HepG2 (cell line): ENCODE results near the gene SLC2A6. TPM values are rescaled to one million over a fixed set of nuclear protein-coding genes. Genes with fewer than 3 reads are reported as not detected.

Experiments used
- ATAD3A ChIP-seq: sonication (generic); formaldehyde crosslinking; IDR thresholded peaks from 2 replicates; pipeline ENCODE4 v1.4.0; 2020; ENCODE audit warnings: missing genetic modification reagents
- BCL6 ChIP-seq: IDR thresholded peaks from 2 replicates; pipeline ENCODE4 v1.6.1; 2016; ENCODE audit warnings: missing genetic modification reagents, missing compliant biosample characterization
- CBX5 ChIP-seq: sonication (generic); formaldehyde crosslinking; IDR thresholded peaks from 2 replicates; pipeline ENCODE4 v1.4.0; 2020; ENCODE audit warnings: missing genetic modification reagents, borderline replicate concordance
- DZIP1 ChIP-seq: sonication (generic); formaldehyde crosslinking; IDR thresholded peaks from 2 replicates; pipeline ENCODE4 v1.5.0; 2020; ENCODE audit warnings: mild to moderate bottlenecking, missing genetic modification reagents
- FOXP4 ChIP-seq: sonication (generic); formaldehyde crosslinking; IDR thresholded peaks from 2 replicates; pipeline ENCODE4 v1.4.0; 2020; ENCODE audit warnings: missing genetic modification reagents
- GTF3A ChIP-seq: sonication (generic); formaldehyde crosslinking; conservative IDR thresholded peaks from 2 replicates; pipeline ENCODE4 v1.4.0; 2020; ENCODE audit warnings: mild to moderate bottlenecking, missing genetic modification reagents
- HOMEZ ChIP-seq: IDR thresholded peaks from 2 replicates; pipeline ENCODE4 v1.6.1; 2016; ENCODE audit warnings: low read depth
- JUND ChIP-seq: sonication (generic); formaldehyde crosslinking; IDR thresholded peaks from 2 replicates; pipeline ENCODE4 v1.8.0; 2022; ENCODE audit warnings: mild to moderate bottlenecking, missing genetic modification reagents
- KLF6 ChIP-seq: IDR thresholded peaks from 2 replicates; pipeline ENCODE4 v1.8.0; 2016; ENCODE audit warnings: missing biosample characterization, missing genetic modification reagents
- MAX ChIP-seq: IDR thresholded peaks from 2 replicates; pipeline ENCODE4 v1.6.1; 2012; ENCODE audit warnings: inconsistent platforms
- MEF2D ChIP-seq: sonication (generic); formaldehyde crosslinking; IDR thresholded peaks from 2 replicates; pipeline ENCODE4 v1.5.1; 2020; ENCODE audit warnings: mild to moderate bottlenecking, missing genetic modification reagents
- NFKB2 ChIP-seq: sonication (generic); formaldehyde crosslinking; IDR thresholded peaks from 2 replicates; pipeline ENCODE4 v1.4.0; 2020; ENCODE audit warnings: missing genetic modification reagents, borderline replicate concordance
- RXRA ChIP-seq: sonication (generic); formaldehyde crosslinking; IDR thresholded peaks from 2 replicates; pipeline ENCODE4 v1.5.1; 2020; ENCODE audit warnings: missing genetic modification reagents
- SNAI1 ChIP-seq: sonication (generic); formaldehyde crosslinking; IDR thresholded peaks from 2 replicates; pipeline ENCODE4 v1.5.0; 2020; ENCODE audit warnings: mild to moderate bottlenecking, missing genetic modification reagents, borderline replicate concordance
- SNAPC5 ChIP-seq: sonication (generic); formaldehyde crosslinking; IDR thresholded peaks from 2 replicates; pipeline ENCODE4 v1.8.1; 2023; ENCODE audit warnings: mild to moderate bottlenecking, missing genetic modification reagents, borderline replicate concordance
- SRSF9 ChIP-seq: fragments of 200-400 bp; formaldehyde crosslinking; IDR thresholded peaks from 2 replicates; pipeline ENCODE4 v1.6.1; 2018; ENCODE audit warnings: borderline replicate concordance, mild to moderate bottlenecking, low read depth, low read length; ENCODE audit not compliant: insufficient read depth, poor library complexity, severe bottlenecking
- ZBTB34 ChIP-seq: sonication (generic); formaldehyde crosslinking; IDR thresholded peaks from 2 replicates; pipeline ENCODE4 v1.8.0; 2022; ENCODE audit warnings: mild to moderate bottlenecking, missing genetic modification reagents
- ZBTB38 ChIP-seq: sonication (generic); formaldehyde crosslinking; IDR thresholded peaks from 2 replicates; pipeline ENCODE4 v1.5.1; 2020; ENCODE audit warnings: mild to moderate bottlenecking, missing genetic modification reagents
- ZMYM3 ChIP-seq: sonication (generic); formaldehyde crosslinking; IDR thresholded peaks from 2 replicates; pipeline ENCODE4 v1.5.1; 2020; ENCODE audit warnings: mild to moderate bottlenecking, missing genetic modification reagents
- ZNF121 ChIP-seq: sonication (generic); formaldehyde crosslinking; IDR thresholded peaks from 2 replicates; pipeline ENCODE4 v1.5.0; 2020; ENCODE audit warnings: mild to moderate bottlenecking, missing genetic modification reagents
- ZSCAN30 ChIP-seq: sonication (generic); formaldehyde crosslinking; IDR thresholded peaks from 2 replicates; pipeline ENCODE4 v1.5.0; 2020; ENCODE audit warnings: mild to moderate bottlenecking, missing genetic modification reagents
- polyA plus RNA-seq, 8 experiments: library from polyadenylated mRNA; depleted of rRNA in 3 of 8; stranded (reverse) in 7 of 8; unstranded in 1 of 8; fragments of >200 nt; fragmentation: Illumina TruSeq in 4 of 8; extraction: Trizol in 4 of 8; gene quantifications; 2 replicates each; pipeline versions ENCODE4 v1.2.1 to v1.2.3, GENCODE V29; 2011 to 2016; ENCODE audit warnings: low read depth in 4 of 8, missing spikeins in 1 of 8, mixed read lengths in 1 of 8; ENCODE audit not compliant: insufficient read depth in 1 of 8
- total RNA-seq, 5 experiments: library from RNA; depleted of rRNA; stranded (reverse); fragments of >200 nt; fragmentation: Illumina TruSeq; extraction: Trizol; gene quantifications; 2 replicates each; pipeline ENCODE4 v1.2.3, GENCODE V29; 2016; ENCODE audit warnings: low read depth in 1 of 5

SLC2A6 gene
- total and polyA plus RNA-seq, 2 of the 13 experiments (the other 11 are each of a cell fraction or from before 2014, with no cell fraction given) = 4.1 to 15.0 TPM

GRCh38 chr9:133421615-133422542, 57.0 kb downstream of the SLC2A6 start, which contains the start of gene ADAMTS13 (continued):
- 0 out of 2 replicates have a peak, but pooled peaks have one; percentile 17 for TF ChIP-seq MAX
- no peak for TF ChIP-seq HOMEZ
- peak; percentile 40; the same call in 1 of the 2 replicates for TF ChIP-seq FOXP4 (CRISPR knock-in tag)
- TF ChIP-seq DZIP1 (CRISPR knock-in tag) = 0 out of 2 replicates have a peak, but pooled peaks have one; percentile 50
- TF ChIP-seq SRSF9 = no peak
- no peak for TF ChIP-seq CBX5 (CRISPR knock-in tag)
- peak; percentile 15; the same call in 1 of the 2 replicates for TF ChIP-seq ZMYM3 (CRISPR knock-in tag)
- TF ChIP-seq SNAI1 (CRISPR knock-in tag) = no peak
- TF ChIP-seq GTF3A (CRISPR knock-in tag) = no peak
- no peak for TF ChIP-seq ZBTB34
- no peak for TF ChIP-seq ZSCAN30 (CRISPR knock-in tag)
- no peak for TF ChIP-seq BCL6 (CRISPR knock-in tag)
- TF ChIP-seq NFKB2 (CRISPR knock-in tag) = no peak
- peak; percentile 37; the same call in 1 of the 2 replicates for TF ChIP-seq RXRA (CRISPR knock-in tag)
- no peak for TF ChIP-seq ATAD3A
- no peak for TF ChIP-seq SNAPC5
- TF ChIP-seq KLF6 = no peak
- TF ChIP-seq ZNF121 (CRISPR knock-in tag) = peak; percentile 30; the same call in 1 of the 2 replicates
- TF ChIP-seq JUND (CRISPR knock-in tag) = 0 out of 2 replicates have a peak, but pooled peaks have one; percentile 9
- no peak for TF ChIP-seq MEF2D
- 0 out of 2 replicates have a peak, but pooled peaks have one; percentile 4 for TF ChIP-seq ZBTB38
